Effector memory CD4-positive, alpha-beta T cell (primary cell): ENCODE measurements around the gene P2RY14.

Experiments
- DNase-seq, 3 donors: peaks; one replicate each; pipeline ENCODE4 v3.0.0-alpha.2; 2020
- H3K27ac ChIP-seq: 2 replicates; pipeline ENCODE4 v1.7.0; 2013; ENCODE audit warnings: mild to moderate bottlenecking, low read length, moderate library complexity; ENCODE audit not compliant: insufficient read depth, poor library complexity, severe bottlenecking
- H3K27me3 ChIP-seq: replicated peaks from 2 replicates; pipeline ENCODE4 v1.7.0; 2013; ENCODE audit warnings: mild to moderate bottlenecking, low read length; ENCODE audit not compliant: insufficient read depth, control insufficient read depth, poor library complexity, severe bottlenecking
- H3K36me3 ChIP-seq: 2 replicates; pipeline ENCODE4 v1.7.0; 2013; ENCODE audit warnings: mild to moderate bottlenecking, low read length, moderate library complexity; ENCODE audit not compliant: control insufficient read depth, insufficient read depth
- H3K4me1 ChIP-seq: 2 replicates; pipeline ENCODE4 v1.7.0; 2013; ENCODE audit warnings: low read length, mild to moderate bottlenecking; ENCODE audit not compliant: control insufficient read depth, insufficient read depth, poor library complexity, severe bottlenecking
- H3K4me3 ChIP-seq: 2 replicates; pipeline ENCODE4 v1.7.0; 2013; ENCODE audit warnings: low read length, low read depth, mild to moderate bottlenecking; ENCODE audit not compliant: insufficient read depth, poor library complexity, severe bottlenecking
- H3K9me3 ChIP-seq: 2 replicates; pipeline ENCODE4 v1.7.0; 2013; ENCODE audit warnings: mild to moderate bottlenecking, low read length, moderate library complexity; ENCODE audit not compliant: control insufficient read depth
- total RNA-seq, 3 donors: gene quantifications; one replicate each; lab custom pipeline; 2026; lab: John Stamatoyannopoulos, UW

Gene P2RY14
- 0.19 to 1.6 (median 1.0) reads per million in 3 donors for total RNA-seq

- no peak for DNase-seq
- Histone ChIP-seq H3K36me3 (no peaks in the 10 kb centered on the region), H3K27ac (peak within 1 kb of the TSS; percentile 45), H3K4me1 (peaks cover 16% of the 10 kb centered on the region), H3K4me3 (no peak within 1 kb of the TSS), H3K9me3 (no peaks in the 10 kb centered on the region), H3K27me3 (no peaks in the 10 kb centered on the region)
Observed at GRCh38 chr3:151278230-151278629, at the start of gene P2RY14. P2RY14 (minus strand) TSS chr3:151278542; CDS start chr3:151214316, 64,226 bp downstream.

- Histone ChIP-seq H3K27ac (no peak overlapping the region), H3K36me3 (no peaks in the 10 kb centered on the region), H3K9me3 (no peaks in the 10 kb centered on the region), H3K27me3 (no peaks in the 10 kb centered on the region), H3K4me3 (no peak overlapping the region), H3K4me1 (no peaks in the 10 kb centered on the region)
- DNase-seq = no peak
Observed at GRCh38 chr3:151327571-151328198, 49.3 kb upstream of the P2RY14 start.

GRCh38 chr3:151322511-151322910 lies 44.2 kb upstream of the P2RY14 start:
- no peaks in the 10 kb centered on the region for H3K9me3 ChIP-seq
- no peaks in the 10 kb centered on the region for H3K36me3 ChIP-seq
- no peak overlapping the region for H3K27ac ChIP-seq
- H3K27me3 ChIP-seq = no peaks in the 10 kb centered on the region
- H3K4me1 ChIP-seq = no peaks in the 10 kb centered on the region
- no peak for DNase-seq
- H3K4me3 ChIP-seq = no peak overlapping the region

- no peaks in the 10 kb centered on the region for H3K9me3 ChIP-seq
- DNase-seq = no peak
- H3K27ac ChIP-seq = no peak overlapping the region
- no peak overlapping the region for H3K4me3 ChIP-seq
- H3K36me3 ChIP-seq = no peaks in the 10 kb centered on the region
- H3K4me1 ChIP-seq = no peaks in the 10 kb centered on the region
- no peaks in the 10 kb centered on the region for H3K27me3 ChIP-seq
Observed at GRCh38 chr3:151321526-151321925, 43.2 kb upstream of the P2RY14 start.

GRCh38 chr3:151320131-151320530 lies 41.8 kb upstream of the P2RY14 start:
- Histone ChIP-seq H3K36me3 (no peaks in the 10 kb centered on the region), H3K9me3 (no peaks in the 10 kb centered on the region), H3K4me1 (no peaks in the 10 kb centered on the region), H3K27me3 (no peaks in the 10 kb centered on the region), H3K27ac (no peak overlapping the region), H3K4me3 (no peak overlapping the region)
- no peak for DNase-seq

GRCh38 chr3:151319628-151320027 lies 41.3 kb upstream of the P2RY14 start:
- Histone ChIP-seq H3K4me1 (no peaks in the 10 kb centered on the region), H3K27ac (no peak overlapping the region), H3K4me3 (no peak overlapping the region), H3K27me3 (no peaks in the 10 kb centered on the region), H3K36me3 (no peaks in the 10 kb centered on the region), H3K9me3 (no peaks in the 10 kb centered on the region)
- no peak for DNase-seq

- Histone ChIP-seq H3K36me3 (no peaks in the 10 kb centered on the region), H3K27ac (no peak overlapping the region), H3K4me1 (no peaks in the 10 kb centered on the region), H3K9me3 (no peaks in the 10 kb centered on the region), H3K4me3 (no peak overlapping the region), H3K27me3 (no peaks in the 10 kb centered on the region)
- no peak for DNase-seq
Observed at GRCh38 chr3:151318991-151319390, 40.6 kb upstream of the P2RY14 start.

- Histone ChIP-seq H3K27me3 (no peaks in the 10 kb centered on the region), H3K4me3 (no peak overlapping the region), H3K27ac (no peak overlapping the region), H3K4me1 (no peaks in the 10 kb centered on the region), H3K36me3 (no peaks in the 10 kb centered on the region), H3K9me3 (no peaks in the 10 kb centered on the region)
- DNase-seq = no peak
Observed at GRCh38 chr3:151318313-151318712, 40.0 kb upstream of the P2RY14 start.

- Histone ChIP-seq H3K9me3 (no peaks in the 10 kb centered on the region), H3K4me1 (no peaks in the 10 kb centered on the region), H3K4me3 (no peak within 1 kb of the TSS), H3K27ac (no peak within 1 kb of the TSS), H3K27me3 (no peaks in the 10 kb centered on the region), H3K36me3 (no peaks in the 10 kb centered on the region)
- no peak for DNase-seq
Observed at GRCh38 chr3:151316267-151316991, 38.1 kb upstream of the P2RY14 start, which contains the start of gene GPR87. GPR87 (minus strand) TSS chr3:151316820; CDS start chr3:151300100, 16,720 bp downstream.

GRCh38 chr3:151315846-151316245 lies 37.5 kb upstream of the P2RY14 start:
- H3K36me3 ChIP-seq = no peaks in the 10 kb centered on the region
- H3K27ac ChIP-seq = no peak overlapping the region

More at GRCh38 chr3:151315846-151316245, 37.5 kb upstream of the P2RY14 start:
- Histone ChIP-seq H3K4me3 (no peak overlapping the region), H3K4me1 (no peaks in the 10 kb centered on the region), H3K27me3 (no peaks in the 10 kb centered on the region), H3K9me3 (no peaks in the 10 kb centered on the region)
- DNase-seq = no peak
